HG02798 (cell line): ENCODE data around the gene CAPN3.

Experiments
- ATAC-seq: cut with Tn5 transposase; IDR thresholded peaks from one replicate; pipeline ENCODE4 v1.9.1; 2021; ENCODE audit warnings: mild to moderate bottlenecking; ENCODE audit not compliant: unreplicated experiment, poor library complexity

Gene CAPN3

DNA sequence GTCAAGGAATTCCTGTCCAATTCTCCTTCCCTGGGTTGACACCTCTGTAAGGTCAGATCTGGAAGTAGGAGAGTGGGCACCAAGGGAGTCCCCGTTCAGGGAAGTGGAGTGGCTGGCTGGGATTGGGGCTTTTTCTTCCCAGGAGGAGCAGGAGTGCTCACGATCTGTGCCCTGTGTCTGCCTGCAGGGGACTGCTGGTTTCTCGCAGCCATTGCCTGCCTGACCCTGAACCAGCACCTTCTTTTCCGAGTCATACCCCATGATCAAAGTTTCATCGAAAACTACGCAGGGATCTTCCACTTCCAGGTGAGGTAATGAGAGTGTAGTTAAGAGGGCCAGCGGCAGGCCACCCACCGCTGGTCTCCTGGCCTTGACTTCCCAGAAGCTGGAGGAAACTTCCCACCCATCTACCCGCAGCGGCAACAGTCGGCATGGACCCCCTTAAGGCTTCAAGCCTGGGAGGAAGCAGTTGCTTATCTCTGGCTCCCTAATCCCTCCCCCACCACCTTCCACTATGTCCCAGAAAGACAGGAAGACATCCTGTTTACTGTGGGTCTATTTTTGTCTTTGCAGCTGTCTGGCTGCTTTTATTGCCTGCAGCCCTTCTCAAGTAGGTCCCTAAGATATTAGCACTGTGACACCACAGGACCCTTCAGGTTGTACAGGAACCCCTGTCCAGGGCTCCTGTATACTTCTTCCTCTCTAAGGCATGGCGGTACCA, 26.8 kb downstream of the CAPN3 start:
- ATAC-seq, result no peak

DNA sequence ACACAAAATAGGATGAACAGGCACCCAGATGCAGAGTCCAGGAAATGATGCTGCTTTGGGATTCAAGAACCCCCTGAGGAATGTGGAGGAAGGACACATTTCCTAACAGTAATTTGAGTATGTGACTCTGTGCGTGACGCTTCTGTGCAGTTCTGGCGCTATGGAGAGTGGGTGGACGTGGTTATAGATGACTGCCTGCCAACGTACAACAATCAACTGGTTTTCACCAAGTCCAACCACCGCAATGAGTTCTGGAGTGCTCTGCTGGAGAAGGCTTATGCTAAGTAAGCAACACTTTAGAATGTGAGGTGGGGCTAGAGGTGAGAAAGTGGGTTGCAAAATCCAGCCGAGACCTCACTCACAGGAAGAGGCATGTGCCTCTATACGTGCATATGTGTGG, 28.3 kb downstream of the CAPN3 start:
- ATAC-seq, result no peak

DNA sequence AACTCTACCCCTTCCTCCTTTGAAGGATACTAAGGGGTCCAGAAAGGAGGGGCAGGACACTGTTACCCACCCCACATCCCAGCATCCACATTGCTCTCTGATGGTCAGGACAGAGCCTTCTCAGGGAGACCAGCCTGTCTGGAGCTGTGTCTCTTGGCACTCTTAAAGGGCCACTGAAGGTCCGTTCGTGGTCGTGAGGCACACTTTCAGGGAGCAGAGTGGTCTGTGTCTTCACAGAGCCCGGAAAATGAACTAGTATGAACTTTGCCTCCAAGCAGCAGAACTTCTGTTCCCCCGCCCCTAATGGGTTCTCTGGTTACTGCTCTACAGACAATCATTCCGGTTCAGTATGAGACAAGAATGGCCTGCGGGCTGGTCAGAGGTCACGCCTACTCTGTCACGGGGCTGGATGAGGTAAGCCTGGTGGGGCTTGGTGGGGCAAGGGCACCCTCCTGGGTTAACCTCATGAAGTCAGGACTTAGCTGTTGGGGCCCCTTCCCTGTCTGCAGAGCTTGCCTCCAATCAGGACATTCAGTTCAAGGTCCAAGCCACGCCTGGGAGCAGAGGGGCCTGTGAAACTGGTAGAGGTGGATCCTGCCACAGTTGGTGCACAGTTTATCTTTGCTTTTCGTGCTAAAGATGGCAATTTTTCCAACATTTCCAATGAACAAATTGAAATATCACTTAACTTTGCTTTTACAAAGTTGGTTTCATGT, 33.2 kb downstream of the CAPN3 start:
- no peak for ATAC-seq

DNA sequence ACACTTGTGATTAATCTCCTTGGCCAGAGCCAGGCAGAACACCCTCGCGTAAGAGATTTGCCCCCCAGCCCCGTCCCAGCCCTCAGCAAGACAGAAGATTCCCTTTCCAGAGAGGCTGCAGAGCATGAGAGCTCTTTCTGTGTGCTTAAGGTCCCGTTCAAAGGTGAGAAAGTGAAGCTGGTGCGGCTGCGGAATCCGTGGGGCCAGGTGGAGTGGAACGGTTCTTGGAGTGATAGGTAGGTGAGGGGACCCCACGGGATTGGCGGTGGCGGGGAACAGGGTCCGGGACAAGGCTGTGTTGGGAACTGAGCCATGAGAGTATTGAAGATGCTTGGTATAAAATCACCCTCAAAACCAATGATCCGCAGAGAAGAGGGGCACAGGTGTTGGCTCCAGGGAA, 34.8 kb downstream of the CAPN3 start:
- no peak for ATAC-seq

DNA sequence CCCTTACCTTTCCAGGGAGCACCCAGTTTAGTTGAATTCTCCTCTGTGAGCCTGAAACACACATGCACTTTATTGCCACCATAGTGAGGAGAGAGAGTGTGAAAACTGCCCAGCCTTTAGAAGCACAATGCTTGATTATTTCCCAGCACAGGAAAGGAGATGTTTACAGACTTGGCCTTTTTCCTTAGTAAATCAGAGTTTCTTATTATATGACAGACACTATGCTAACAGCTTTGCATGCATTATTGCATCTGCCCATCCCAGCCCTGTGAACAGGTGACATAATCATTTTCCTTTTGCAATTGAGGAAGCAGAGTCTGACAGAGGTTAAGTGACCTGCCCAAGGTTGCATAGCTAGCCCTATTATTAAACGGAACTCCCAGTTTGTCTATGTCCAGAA, 36.5 kb downstream of the CAPN3 start:
- ATAC-seq, result no peak

DNA sequence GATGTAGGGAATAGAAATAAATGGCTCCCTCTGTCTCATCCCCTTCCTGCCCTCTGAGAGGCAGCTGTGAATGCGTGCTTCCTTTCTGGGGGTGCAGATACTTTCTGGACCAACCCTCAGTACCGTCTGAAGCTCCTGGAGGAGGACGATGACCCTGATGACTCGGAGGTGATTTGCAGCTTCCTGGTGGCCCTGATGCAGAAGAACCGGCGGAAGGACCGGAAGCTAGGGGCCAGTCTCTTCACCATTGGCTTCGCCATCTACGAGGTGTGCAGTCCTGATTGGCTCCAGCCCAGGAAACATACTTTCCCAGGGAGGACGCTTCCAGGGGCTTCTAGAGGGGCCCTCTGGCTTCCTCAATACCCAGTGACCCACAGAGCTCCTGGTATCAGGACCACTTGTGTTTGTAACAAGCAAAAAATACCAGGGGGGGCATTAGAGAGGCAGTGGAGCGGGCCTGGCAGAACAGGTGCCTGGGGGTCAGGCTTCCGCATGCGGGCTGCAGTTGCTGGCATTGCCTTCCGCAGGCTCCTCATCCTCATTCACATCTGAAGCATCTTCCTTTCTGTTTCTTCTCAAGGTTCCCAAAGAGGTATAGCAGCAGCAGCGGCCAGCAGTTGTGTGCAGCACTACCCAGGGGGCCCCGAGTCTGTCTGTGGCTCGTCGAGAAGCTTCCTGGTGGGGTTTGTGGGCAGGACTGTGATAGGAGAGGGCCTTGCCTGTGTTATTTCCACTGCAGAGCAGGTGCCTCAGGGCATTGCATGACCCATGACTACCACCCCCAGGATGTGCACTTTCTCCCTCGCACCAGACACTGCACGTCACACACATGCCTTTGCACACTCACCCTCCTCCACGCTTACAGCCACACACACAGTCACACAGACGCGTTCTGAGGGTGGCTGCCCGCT, 42.5 kb downstream of the CAPN3 start:
- ATAC-seq, result peak; percentile 34

DNA sequence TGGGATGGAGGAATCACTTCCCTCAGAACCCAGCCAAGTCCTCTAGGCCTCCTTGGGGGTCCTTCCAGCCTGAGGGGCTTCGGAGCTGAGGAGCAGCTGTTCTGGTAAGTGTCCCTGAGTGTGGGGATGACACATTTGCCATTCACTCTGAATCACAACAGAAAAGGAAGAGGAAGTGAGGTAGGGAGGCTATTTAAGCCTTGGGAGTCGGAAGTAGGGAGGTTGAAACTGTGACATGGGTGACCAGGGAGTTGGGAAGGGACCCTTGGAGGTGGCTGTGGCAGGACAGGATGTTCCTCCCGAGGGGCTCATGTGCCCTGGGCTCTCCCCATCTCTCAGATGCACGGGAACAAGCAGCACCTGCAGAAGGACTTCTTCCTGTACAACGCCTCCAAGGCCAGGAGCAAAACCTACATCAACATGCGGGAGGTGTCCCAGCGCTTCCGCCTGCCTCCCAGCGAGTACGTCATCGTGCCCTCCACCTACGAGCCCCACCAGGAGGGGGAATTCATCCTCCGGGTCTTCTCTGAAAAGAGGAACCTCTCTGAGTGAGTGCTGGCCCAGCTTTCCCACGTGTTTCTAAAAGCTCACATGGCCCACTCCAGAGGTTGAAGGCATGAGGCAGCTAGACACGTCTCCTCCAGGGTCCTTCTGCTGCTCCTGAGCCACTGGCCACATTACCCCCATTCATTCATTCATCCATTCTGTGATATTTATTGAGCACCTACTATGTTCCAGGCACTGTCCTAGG, 43.3 kb downstream of the CAPN3 start:
- ATAC-seq, result no peak

DNA sequence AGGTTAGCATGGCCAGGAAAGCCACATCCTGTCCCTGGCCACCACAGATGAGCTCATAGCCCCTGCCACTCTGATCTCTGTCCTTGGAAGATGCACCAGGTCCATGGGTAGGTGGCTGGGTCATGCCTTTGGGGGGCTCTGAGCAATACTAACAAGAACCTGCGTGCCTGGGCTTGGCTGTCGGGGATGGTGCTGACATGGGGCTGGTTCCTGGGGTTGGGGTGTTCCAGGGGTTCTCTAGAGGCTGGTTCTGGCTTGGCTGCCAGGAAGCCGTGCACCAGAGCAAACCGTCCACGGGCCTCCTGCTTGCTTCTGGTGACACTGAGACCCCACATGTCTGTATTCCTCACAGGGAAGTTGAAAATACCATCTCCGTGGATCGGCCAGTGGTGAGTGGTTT, 44.1 kb downstream of the CAPN3 start:
- ATAC-seq, result no peak

DNA sequence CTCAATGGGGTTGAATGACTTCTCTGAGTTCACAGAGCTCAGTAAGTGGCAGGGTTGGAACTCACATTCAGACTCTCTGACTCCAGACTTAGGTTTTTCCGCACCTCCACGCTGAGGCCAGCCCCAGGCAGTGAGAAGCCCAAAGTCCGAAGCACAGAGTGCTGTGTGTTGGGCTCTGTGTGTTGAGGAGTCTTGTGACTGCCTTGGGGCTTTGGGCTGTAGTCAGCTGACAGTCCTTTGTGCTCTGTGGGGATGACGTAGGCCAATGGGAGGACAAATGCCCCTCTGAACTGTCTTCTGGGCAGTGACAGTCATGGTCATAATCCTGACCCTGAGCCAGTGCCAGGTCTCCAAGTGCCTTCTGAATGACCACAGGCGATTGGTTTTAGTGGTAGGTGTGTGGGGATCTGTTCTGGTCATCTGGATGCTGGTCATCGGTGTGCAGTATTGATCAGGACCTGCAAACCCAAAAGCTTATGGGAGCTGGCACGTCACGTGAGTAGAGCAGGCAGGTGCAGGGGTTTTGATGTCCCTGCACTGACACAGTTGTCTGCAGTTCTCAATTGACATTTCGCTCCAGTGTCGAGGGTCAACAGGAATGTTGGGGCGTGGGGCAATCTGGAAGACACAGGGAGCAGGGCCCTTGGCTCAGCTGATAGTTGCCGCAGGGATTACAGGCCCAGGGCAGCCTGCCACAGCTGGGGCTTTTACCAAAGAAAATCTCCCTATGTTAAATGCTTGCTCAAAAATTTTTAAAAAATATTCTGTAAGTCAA, 45.3 kb downstream of the CAPN3 start:
- no peak for ATAC-seq

DNA sequence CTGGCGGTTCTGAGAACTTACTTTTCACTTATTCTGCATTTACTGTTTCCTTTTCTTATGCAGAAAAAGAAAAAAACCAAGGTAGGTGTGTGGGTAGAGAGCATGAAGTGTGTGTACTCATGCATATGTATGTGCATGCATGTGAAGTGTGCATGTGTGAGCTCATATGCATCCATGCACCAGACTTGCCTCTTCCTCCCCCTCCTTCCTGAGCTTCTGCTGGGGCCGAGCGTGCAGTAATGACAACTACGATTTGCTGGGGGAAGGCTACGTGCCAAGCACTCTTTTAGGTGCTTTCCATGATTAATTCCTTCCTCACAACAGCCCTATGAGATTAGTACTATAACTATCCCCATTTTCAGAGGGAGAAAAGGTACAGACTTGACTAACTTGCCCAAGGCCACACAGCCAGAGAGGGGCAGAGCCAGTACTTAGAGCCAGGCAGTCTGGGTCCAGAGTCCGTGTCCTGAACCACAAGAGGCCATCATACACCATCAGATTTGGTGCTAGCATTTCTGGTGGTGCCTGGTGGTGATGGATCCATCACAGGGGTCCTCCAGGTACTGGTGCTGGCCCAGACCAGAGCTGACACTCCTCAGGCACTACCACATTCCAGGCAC, 46.7 kb downstream of the CAPN3 start:
- no peak for ATAC-seq

DNA sequence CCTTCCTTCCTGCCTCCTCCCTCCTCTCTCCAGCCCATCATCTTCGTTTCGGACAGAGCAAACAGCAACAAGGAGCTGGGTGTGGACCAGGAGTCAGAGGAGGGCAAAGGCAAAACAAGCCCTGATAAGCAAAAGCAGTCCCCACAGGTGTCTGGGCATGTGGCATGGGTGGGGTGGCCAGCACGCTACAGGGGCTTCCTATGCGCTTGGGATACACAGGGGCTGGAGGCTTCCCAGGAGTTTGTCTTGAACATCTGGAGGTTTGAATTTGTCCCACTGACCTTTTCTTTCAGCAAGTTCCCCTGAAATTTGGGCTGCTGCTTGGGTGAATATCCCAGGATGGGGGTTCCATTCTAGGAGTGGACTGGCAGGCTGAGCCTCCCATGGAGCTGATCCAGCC, 48.9 kb downstream of the CAPN3 start:
- ATAC-seq, result no peak

DNA sequence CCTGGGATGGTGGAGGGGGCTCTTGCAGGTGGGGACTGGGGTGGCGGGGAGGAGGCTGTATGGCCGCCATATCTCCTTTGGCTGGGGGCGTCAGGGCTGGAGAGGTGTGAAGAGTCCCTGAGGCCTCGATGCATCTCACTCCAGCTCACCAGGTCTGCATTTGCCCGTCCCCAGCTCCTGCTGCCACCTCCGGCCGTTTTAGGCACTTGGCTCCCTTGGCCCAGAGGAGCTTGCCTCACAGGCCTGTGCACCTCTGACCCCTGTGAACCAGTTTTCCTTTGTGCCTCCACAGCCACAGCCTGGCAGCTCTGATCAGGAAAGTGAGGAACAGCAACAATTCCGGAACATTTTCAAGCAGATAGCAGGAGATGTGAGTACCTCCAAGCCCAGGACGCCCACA, 49.7 kb downstream of the CAPN3 start:
- ATAC-seq, result no peak

DNA sequence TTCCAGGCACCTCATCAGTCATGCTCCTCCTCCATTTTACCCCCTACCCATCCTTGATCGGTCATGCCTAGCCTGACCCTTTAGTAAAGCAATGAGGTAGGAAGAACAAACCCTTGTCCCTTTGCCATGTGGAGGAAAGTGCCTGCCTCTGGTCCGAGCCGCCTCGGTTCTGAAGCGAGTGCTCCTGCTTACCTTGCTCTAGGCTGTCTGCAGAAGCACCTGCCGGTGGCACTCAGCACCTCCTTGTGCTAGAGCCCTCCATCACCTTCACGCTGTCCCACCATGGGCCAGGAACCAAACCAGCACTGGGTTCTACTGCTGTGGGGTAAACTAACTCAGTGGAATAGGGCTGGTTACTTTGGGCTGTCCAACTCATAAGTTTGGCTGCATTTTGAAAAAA, 52.6 kb downstream of the CAPN3 start:
- no peak for ATAC-seq

DNA sequence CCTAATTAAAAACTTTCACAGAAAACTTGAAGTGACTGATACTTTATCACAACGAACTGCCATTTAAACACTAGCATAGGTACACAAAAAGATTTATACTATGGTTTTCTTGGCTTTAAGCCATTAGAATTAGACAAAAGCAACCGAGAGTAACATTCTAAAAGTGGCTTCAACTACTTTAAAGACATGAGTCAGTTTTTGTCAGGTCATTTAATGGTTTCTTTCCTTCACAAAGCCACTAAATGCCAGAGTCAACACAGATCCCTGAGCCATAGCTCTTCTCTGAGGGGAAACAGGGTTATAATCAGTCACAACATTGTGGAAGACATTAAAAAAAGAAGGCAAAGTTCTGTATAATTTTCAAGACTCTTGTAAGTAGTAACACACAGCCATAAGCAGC, 54.6 kb downstream of the CAPN3 start:
- ATAC-seq, result no peak

DNA sequence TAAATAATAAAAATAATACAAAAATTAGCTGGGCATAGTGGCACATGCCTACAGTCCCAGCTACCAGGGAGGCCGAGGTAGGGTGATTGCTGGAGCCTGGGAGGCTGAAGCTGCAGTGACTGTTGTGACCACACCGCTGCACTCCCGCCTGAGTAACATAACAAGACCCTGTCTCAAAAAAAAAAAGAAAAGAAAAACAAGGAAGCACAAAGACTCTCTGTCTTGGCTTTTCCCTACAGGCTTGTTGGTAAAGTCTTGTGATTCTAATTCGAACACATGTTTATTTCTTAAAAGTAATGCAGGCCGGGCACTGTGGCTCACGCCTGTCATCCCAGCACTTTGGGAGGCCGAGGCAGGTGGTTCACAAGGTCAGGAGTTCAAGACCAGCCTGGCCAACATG, 60.1 kb downstream of the CAPN3 start:
- ATAC-seq, result no peak

DNA sequence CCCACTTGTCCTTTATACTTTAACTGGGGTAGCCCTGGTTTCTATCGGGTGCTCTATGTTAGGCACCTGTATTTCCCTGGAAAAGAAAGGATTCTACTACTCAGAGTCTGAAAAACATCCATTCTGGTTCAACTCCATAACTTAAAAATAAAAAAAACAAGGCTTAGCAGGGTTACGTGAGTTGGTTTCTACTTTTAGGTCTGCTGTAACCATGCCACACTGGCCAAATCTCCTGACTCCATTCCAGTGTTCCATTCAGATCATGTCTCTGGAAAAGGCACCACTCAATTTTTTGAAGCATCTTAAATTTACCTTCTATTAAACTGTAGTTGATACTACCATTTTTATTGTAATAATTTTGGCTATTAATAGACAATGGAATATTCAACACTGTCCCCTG, 62.1 kb downstream of the CAPN3 start:
- no peak for ATAC-seq

DNA sequence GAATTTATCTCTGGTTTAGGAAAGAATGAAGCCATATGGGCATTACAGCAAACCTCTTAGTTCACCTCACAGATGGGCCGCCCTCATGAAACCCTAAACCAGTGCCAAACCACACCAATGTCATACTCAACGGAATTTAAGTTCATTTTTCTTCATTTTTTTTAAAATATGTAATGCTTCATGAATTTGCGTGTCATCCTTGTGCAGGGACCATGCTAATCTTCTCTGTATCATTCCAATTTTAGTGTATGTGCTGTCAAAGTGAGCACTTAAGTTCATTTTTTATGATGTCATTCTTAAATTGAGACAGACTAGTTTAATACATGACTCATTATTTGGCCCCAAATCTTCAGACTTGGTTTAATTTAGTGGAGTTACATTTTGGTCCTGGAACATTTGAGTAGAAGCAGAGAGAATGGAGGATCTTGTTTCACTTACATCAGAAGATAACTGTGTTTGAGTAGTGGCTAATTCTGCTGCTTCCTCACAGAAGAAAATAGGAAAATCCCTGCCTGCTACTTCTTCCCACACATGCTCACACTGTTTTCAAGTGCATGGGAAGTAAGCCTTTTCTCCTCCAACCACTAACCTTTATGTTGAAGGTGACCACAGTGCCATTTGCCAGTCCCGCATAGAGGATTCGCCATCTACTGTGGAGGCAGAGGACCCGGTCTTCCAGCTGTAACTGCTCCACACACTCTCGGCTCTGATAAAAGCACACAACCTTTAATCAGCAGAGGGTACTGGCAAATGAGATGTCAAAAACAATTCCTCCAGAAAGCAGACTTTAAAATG, 68.3 kb downstream of the CAPN3 start:
- ATAC-seq, result no peak

DNA sequence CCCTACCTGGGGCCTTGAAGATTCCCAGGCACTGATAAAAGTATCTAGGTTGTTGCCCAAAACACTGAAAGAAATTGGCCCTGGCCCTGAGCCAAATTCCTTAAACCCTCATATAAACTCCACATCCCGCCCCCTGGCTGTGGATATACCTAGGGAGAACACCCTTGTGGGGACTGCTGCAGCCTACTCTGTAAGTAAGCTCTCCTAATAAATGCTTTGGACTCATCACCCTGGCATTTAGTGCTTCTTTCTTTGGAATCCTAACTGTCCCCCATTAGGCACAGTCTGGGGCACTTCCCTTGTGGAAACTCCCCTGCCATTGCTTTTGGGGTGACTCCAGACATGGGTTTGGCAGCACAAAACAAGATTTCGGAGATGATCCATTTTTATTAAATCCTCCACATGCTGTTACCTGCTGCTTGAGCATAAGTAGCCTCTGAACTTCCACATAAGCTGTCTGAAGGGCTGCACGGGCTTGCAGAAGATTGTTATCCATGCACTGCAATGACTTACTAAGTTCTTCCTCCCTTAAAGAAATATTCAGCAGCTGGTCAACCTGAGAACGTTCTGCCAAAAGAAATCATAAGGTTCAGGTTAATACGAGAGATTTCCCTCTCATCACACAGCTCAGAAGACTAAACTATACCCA, 85.2 kb downstream of the CAPN3 start:
- no peak for ATAC-seq
